ENCODE results near the gene C1QTNF9.

GRCh38 chr13:24276306-24276705 is 33.1 kb upstream of the C1QTNF9 start:
- TF ChIP-seq CTCF (IDR thresholded peaks at IDR 0.05; ENCODE audit: extremely low read depth in 1 of 2, insufficient read depth in 1 of 2, low read depth in 1 of 2, low read length in 2 of 2) (no peak), POLR2A (IDR thresholded peaks at IDR 0.05; ENCODE audit: low read depth, low read length) (no peak)
